ENCODE measurements around the gene CSF1R.

CSF1R gene

DNA sequence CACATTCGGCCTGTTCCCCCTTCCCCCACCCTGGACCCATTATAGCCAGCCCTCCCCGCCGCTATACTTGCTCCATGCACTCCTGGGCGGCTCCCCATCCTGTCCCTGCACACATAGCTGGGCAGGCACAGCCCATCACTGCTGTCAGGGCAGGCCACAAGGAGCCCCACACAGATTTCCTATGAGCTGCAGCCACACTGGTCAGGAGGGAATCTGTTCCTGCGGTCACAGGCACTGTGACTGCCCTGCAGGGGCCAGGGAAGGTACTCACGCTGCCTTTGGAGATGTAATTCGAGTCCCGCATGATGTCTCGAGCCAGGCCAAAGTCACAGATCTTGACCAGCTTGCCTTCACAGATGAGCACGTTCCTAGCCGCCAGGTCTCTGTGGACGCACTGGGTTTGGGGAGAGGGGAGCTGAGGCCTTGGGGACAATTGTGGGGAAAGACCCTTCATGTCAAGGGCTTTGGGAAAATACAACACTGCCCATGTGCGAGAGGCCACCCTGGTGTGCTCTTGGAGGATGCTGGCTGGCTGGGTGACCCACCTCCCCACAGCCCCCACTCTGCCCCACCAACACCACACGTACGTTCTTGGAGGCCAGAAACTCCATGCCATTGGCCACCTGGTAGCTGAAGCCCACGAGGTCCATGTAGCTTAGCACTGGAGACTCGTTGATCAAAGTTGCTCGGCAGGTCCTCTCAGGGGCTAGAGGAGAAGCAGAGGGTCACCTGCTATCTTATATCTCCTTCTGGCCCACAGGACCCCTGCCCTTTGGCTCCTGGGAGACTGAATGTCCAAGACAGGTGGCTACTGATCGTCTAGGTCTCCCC, 34.5 kb upstream of the CSF1R start:
- DNase-seq (ENCODE audit: low spot score) = no peak

DNA sequence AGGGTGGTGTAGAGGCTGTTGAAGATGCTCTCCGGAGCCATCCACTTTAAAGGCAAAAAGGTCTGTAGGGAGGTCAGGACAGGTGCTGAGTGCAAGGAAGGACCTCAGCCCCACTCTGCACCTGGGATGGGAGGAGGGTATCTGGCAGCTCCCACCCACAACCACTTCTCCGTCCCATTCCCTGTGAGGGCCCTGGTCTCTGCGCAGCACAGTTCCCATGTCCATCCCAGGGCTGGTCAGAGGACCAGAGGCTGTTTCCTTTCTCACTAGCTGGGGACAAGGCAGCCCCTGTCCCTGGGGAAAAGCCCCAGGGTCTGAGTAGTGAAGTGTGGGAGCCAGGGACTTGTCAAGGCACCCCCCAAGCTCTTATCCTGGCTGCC, 33.7 kb upstream of the CSF1R start:
- DNase-seq (ENCODE audit: low spot score) = no peak

DNA sequence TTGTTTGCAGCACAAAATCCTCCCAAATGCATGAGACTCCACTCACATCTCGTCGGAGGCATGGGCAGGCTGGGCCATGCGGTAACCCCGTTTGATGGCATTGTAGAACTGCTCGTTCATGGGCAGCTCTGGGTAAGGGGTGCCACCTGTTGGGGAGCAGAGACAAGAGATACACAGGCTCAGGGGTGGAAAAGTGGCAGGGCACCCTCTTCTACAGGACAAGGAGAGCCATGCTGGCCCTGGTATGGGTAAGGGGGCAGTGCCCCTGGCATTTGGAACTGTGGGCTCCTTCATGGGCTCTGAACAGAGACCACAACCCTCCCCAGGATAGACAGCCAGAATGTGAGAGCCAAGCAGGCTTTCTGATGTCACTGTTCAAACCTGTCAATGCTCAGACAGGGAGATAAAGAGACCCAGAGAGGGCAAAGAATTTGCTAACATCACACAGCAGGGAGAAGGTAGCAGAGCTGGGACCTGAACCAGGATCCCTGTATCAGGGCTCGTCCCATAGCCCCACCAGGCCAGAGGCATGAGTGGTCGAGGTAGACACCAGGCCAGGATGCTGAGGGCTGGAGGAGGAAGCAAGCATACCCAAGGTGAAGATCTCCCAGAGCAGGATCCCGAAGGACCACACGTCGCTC, 33.2 kb upstream of the CSF1R start:
- DNase-seq (ENCODE audit: low spot score) = no peak

- no peak for DNase-seq (ENCODE audit: low spot score)
Measured at GRCh38 chr5:150118561-150119229, 32.3 kb upstream of the CSF1R start.

GRCh38 chr5:150117945-150118560, 31.7 kb upstream of the CSF1R start:
- DNase-seq (ENCODE audit: low spot score) = no peak

DNA sequence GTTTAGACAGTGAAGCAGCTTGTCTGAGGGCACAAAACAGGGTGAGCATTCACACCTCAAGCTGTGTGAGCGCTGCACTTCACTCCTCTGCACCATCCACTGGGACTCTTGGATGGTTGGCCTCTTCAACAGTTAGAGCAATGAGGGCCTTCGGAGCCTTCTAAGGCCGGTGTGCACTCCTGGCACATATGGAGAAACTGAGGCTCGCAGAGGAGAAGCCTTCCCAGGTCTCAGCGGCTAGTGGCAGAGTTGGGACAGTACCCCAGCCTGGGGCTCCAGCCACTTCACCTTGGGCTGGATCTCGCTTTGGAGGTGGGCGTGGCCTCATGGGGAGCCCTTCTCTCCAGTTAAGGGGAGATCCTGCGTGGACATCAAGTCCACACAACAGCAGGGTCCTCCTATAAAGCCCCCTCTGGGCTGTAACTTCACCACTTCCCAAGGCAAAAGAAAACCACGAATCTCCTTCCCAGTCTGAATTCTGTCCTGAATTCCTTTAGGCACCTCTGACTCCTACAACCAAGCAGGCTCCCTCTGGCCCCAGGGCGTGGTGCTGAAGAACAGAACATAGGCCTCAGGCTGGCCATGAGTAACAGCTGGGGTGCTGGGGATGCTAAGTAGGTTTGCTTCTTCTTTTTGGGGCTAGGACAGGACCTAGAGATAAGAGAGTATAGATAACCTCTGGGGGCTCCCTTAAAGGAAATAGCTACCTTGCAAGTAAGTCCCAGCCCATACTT, 30.5 kb upstream of the CSF1R start:
- DNase-seq (ENCODE audit: low spot score) = no peak

DNA sequence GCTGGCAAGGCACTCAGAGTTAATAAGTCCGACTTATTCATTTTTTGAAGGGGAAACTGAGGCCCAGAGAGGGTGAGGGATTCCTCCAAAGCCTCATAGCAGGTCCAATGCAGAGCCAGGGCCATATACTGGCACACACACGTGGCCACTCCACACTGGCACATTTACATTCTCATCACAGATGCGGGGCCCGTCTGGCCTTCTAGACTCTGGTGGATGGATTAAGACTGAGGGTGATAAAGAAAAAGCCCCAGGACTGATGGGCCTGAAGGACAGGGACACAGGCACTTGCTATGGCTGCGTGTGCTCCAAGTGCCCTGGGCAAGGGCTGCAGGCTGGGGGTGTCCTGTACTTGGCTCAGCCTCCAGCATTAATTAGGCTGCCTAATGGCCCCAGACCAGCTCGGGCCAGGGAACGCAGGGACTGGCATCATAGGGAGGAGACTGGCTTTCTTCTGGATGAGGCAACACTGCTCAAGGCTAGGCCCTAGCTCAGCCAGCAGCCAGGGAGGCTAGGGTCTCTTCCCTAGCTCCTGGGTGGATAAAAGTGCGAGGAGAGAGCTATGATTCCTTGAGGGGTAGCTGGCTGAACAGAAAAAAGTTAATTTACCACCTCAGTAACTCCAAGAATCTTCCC, 28.5 kb upstream of the CSF1R start:
- no peak for DNase-seq (ENCODE audit: low spot score)

DNA sequence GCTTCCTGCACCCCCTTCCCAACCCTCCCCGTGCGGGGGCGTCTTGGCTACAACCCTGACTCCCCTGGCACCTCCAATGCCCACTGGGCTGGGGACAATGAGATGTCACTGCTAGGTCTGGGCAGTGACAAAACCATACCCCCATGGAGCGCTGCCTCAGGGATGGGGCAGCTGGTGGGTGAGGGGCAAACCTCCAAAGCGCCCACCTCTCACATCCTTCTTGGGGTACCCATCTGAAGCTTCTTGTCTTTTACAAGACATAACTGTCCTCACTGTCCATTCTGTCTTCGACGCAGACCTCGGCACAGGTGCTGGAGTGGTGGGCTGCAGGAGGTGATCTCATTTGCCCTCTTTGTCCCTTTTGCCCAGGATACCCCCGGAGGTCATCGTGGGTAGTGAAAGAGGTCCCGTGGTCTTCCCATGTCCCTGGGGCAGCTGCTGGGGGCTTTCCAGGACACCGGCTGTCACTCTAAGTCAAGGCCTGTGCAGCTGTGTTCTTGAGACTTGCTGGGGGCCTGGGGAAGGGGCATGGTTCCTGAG, 27.8 kb upstream of the CSF1R start:
- no peak for DNase-seq (ENCODE audit: low spot score)

GRCh38 chr5:150113047-150113744, 26.8 kb upstream of the CSF1R start:
- DNase-seq (ENCODE audit: low spot score) = no peak

DNA sequence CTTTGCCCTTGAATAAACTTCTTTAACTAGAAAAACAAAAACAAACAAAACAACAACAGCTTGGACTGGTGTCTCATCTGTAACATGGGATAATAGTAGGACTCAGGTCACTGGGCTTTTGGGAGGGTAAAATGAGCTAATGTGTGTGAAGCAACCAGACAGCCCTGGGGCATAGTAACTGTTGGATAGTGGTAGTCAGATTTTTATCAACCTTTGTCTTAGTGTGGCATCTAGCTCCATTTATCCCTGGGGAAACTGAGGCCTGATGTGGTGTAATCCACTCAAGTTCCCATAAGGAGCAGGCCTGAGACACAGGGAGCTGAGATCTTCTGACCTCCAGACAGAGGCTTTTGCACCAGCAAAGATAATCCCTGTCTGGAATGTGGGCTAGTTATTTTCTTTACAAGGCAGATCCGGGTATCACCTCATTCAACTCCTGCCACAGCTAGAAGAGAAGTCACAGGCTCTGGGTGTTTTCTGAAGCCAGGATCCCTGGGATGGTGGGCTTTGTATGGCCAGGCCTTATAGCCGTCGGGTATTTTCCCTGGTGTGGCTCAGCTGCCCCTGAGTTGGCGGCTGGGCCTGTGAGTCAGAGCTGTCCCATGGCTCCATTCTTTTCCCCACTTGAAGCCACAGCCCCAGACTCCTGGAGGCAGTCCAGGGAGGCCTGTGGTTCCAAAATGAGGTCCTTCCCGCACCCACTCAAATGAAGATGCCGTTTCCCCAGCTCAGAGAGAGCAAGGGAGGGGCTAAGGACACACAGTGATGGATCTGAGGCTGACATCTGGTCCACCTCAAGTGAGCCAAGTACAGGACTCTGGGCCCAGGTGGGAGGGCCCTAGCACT, 26.1 kb upstream of the CSF1R start:
- DNase-seq (ENCODE audit: low spot score) = no peak

GRCh38 chr5:150111122-150111521, 24.8 kb upstream of the CSF1R start:
- no peak for DNase-seq (ENCODE audit: low spot score)

GRCh38 chr5:150109921-150110320, 23.6 kb upstream of the CSF1R start:
- no peak for DNase-seq (ENCODE audit: low spot score)

DNA sequence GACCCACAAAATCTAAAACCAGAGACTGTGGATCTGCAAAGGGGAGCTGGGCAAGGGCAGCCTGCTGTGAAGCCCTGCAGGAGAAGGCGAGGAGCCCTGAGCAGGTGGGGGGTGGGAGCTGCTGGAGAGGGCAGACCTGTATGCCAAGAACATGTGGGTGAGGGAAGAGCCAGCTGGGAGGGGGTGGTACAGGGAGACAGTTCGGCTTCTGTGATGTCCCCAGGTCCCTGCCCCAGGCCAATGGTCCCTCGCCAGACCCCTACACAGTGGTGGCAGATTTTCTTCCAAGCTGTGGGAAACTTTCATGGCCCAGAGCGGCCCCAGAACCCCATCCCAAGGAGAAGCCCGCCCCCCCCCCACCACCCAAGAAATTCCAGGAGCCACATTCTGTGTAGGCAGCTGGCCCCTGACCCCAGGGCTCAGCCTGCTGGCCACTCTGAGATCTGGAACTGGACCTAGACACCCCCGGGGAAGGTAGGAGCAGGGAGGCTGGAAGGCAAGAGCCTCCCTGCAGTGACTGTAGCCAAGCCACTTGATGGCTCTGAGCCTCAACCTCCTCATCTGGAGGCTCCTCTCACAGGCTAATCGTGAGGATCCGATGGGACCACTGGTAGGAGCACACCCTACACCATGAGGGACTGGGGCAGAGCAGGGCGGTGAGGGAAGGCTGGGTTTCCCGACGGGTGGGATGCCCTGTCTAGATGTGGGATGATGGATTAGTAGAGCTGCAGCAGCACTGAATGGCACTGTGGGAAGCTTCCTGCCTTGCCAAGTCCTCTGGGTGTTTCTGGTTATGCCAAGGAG, 22.6 kb upstream of the CSF1R start:
- DNase-seq (ENCODE audit: low spot score) = no peak

GRCh38 chr5:150107909-150108447, 21.6 kb upstream of the CSF1R start:
- no peak for DNase-seq (ENCODE audit: low spot score)

- no peak for DNase-seq (ENCODE audit: low spot score)
Measured at GRCh38 chr5:150106674-150107426, 20.5 kb upstream of the CSF1R start.

DNA sequence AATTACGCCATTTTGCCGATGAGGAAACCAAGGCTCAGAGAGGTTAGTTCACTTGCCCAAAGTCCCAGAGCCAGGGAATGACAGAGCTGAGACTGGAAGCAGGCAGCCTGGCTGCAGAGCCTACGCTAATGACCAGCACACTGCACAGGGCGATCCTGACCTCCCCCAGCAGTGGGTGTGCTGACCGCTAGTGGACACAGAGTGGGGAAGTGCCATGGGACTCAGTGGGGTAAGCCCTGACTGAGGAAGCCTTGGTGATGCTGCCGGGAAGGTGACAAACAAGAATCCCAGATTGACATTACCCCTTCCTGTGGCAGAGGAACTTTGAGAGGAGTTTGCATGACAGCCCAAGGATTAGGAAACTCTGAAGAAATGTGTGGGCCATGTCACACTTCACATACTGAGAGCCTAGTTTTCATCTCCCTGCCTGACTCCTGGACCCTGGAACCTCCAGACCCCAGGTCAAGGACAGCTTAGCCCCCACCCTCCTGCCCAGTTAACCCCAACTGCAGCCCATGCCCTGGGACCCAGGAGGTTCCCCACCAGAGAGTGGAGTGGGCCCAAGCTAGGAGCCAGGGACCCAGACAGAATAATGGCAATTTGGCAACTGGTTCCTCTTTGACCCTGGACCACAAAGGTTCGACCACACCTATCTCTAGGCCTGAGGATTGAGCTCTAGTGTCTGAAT, 19.7 kb upstream of the CSF1R start:
- DNase-seq (ENCODE audit: low spot score) = no peak

- DNase-seq (ENCODE audit: low spot score) = no peak
Measured at GRCh38 chr5:150104550-150104870, 18.2 kb upstream of the CSF1R start.

Measured in CD4-positive, alpha-beta T cell treated with Interleukin-2 at 100 ng/mL for 4 hours (primary cell).